ENCODE data around the gene CCDC33.

DNA sequence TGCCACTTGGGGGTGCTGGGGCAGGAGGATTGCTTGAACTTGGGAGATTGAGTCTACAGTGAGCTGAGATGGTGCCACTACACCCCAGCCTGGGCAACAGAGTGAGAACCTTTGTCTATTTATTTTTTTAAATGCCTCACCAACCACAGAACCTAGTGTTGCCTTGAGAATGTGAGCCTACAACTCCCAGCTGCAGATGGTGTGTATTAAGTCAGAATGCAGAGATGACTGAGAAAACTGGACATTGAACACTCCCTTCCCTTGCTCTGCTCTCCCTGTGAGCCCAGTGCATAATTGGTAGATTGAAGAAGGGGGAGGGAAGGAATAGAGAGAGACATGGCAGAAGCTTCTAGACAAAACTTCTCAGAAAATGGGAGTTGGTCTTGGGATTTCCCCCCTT lies 53.5 kb downstream of the CCDC33 start:
- TF ChIP-seq YY1 (IDR thresholded peaks at IDR 0.05; ENCODE audit: low read depth, low read length): no peak
- TF ChIP-seq, protein P1, sequence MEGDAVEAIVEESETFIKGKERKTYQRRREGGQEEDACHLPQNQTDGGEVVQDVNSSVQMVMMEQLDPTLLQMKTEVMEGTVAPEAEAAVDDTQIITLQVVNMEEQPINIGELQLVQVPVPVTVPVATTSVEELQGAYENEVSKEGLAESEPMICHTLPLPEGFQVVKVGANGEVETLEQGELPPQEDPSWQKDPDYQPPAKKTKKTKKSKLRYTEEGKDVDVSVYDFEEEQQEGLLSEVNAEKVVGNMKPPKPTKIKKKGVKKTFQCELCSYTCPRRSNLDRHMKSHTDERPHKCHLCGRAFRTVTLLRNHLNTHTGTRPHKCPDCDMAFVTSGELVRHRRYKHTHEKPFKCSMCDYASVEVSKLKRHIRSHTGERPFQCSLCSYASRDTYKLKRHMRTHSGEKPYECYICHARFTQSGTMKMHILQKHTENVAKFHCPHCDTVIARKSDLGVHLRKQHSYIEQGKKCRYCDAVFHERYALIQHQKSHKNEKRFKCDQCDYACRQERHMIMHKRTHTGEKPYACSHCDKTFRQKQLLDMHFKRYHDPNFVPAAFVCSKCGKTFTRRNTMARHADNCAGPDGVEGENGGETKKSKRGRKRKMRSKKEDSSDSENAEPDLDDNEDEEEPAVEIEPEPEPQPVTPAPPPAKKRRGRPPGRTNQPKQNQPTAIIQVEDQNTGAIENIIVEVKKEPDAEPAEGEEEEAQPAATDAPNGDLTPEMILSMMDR (IDR thresholded peaks at IDR 0.05 in 2 of 3, conservative IDR thresholded peaks at IDR 0.05 in 1 of 3; ENCODE audit: control insufficient read depth in 2 of 3, extremely low read depth in 1 of 3, insufficient read depth in 1 of 3, low read depth in 3 of 3, low read length in 3 of 3): no peak
- TF ChIP-seq STAT3 (IDR thresholded peaks at IDR 0.05; ENCODE audit: low read depth, low read length): no peak
- no peak for TF ChIP-seq SIN3A (IDR thresholded peaks at IDR 0.05; ENCODE audit: low read depth, low read length)
- TF ChIP-seq EZH2 (IDR thresholded peaks at IDR 0.05; ENCODE audit: borderline replicate concordance, control insufficient read depth, low read depth, low read length): no peak
- no peak for TF ChIP-seq TAF1 (IDR thresholded peaks at IDR 0.05; ENCODE audit: borderline replicate concordance, low read depth, low read length)
- TF ChIP-seq, protein P2, sequence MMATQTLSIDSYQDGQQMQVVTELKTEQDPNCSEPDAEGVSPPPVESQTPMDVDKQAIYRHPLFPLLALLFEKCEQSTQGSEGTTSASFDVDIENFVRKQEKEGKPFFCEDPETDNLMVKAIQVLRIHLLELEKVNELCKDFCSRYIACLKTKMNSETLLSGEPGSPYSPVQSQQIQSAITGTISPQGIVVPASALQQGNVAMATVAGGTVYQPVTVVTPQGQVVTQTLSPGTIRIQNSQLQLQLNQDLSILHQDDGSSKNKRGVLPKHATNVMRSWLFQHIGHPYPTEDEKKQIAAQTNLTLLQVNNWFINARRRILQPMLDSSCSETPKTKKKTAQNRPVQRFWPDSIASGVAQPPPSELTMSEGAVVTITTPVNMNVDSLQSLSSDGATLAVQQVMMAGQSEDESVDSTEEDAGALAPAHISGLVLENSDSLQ (IDR thresholded peaks at IDR 0.05): no peak
- TF ChIP-seq TCF12 (IDR thresholded peaks at IDR 0.05; ENCODE audit: low read depth, low read length): no peak
- TF ChIP-seq, protein P3, sequence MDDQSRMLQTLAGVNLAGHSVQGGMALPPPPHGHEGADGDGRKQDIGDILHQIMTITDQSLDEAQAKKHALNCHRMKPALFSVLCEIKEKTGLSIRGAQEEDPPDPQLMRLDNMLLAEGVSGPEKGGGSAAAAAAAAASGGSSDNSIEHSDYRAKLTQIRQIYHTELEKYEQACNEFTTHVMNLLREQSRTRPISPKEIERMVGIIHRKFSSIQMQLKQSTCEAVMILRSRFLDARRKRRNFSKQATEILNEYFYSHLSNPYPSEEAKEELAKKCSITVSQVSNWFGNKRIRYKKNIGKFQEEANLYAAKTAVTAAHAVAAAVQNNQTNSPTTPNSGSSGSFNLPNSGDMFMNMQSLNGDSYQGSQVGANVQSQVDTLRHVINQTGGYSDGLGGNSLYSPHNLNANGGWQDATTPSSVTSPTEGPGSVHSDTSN (IDR thresholded peaks at IDR 0.05; ENCODE audit: insufficient replicate concordance, low read depth, low read length): no peak
- TF ChIP-seq SMC3 (IDR thresholded peaks at IDR 0.05; ENCODE audit: borderline replicate concordance, low read length): no peak
- TF ChIP-seq, protein P4, sequence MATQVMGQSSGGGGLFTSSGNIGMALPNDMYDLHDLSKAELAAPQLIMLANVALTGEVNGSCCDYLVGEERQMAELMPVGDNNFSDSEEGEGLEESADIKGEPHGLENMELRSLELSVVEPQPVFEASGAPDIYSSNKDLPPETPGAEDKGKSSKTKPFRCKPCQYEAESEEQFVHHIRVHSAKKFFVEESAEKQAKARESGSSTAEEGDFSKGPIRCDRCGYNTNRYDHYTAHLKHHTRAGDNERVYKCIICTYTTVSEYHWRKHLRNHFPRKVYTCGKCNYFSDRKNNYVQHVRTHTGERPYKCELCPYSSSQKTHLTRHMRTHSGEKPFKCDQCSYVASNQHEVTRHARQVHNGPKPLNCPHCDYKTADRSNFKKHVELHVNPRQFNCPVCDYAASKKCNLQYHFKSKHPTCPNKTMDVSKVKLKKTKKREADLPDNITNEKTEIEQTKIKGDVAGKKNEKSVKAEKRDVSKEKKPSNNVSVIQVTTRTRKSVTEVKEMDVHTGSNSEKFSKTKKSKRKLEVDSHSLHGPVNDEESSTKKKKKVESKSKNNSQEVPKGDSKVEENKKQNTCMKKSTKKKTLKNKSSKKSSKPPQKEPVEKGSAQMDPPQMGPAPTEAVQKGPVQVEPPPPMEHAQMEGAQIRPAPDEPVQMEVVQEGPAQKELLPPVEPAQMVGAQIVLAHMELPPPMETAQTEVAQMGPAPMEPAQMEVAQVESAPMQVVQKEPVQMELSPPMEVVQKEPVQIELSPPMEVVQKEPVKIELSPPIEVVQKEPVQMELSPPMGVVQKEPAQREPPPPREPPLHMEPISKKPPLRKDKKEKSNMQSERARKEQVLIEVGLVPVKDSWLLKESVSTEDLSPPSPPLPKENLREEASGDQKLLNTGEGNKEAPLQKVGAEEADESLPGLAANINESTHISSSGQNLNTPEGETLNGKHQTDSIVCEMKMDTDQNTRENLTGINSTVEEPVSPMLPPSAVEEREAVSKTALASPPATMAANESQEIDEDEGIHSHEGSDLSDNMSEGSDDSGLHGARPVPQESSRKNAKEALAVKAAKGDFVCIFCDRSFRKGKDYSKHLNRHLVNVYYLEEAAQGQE (IDR thresholded peaks at IDR 0.05; ENCODE audit: low read depth, low read length): no peak
- TF ChIP-seq BACH1 (IDR thresholded peaks at IDR 0.05; ENCODE audit: borderline replicate concordance): no peak

All from GM12878 (cell line).